ENCODE data around the gene PGAP3.

Gene PGAP3

GRCh38 chr17:39697961-39698360 is 10.1 kb upstream of the PGAP3 start:
- no peak overlapping the region for H3K27ac ChIP-seq
- H3K4me2 ChIP-seq, result no peak overlapping the region
- no peaks in the 10 kb centered on the region for H4K20me1 ChIP-seq
- no peaks in the 10 kb centered on the region for H3K36me3 ChIP-seq
- H3K4me3 ChIP-seq, result no peak overlapping the region
- no peak overlapping the region for H3K9ac ChIP-seq
- no peaks in the 10 kb centered on the region for H3K4me1 ChIP-seq
- H3K9me3 ChIP-seq, result no peaks in the 10 kb centered on the region
- H3K27me3 ChIP-seq, result peaks cover 39% of the 10 kb centered on the region
- TF ChIP-seq Cebpa-rat (IDR thresholded peaks at IDR 0.05), result no peak

- no peaks in the 10 kb centered on the region for H3K4me1 ChIP-seq
- H3K4me3 ChIP-seq, result no peak overlapping the region
- peaks cover 35% of the 10 kb centered on the region for H3K27me3 ChIP-seq
- no peaks in the 10 kb centered on the region for H4K20me1 ChIP-seq
- H3K27ac ChIP-seq, result no peak overlapping the region
- no peak overlapping the region for H3K4me2 ChIP-seq
- no peaks in the 10 kb centered on the region for H3K36me3 ChIP-seq
- no peak overlapping the region for H3K9ac ChIP-seq
- H3K9me3 ChIP-seq, result no peaks in the 10 kb centered on the region
- no peak for TF ChIP-seq Cebpa-rat (IDR thresholded peaks at IDR 0.05)
These were observed 8.9 kb upstream of the PGAP3 start for GRCh38 chr17:39696731-39697130.

- H4K20me1 ChIP-seq, result no peaks in the 10 kb centered on the region
- no peak for TF ChIP-seq Cebpa-rat (IDR thresholded peaks at IDR 0.05)
- no peak overlapping the region for H3K27ac ChIP-seq
- no peak overlapping the region for H3K4me2 ChIP-seq
- H3K36me3 ChIP-seq, result no peaks in the 10 kb centered on the region
- H3K27me3 ChIP-seq, result peaks cover 19% of the 10 kb centered on the region
- H3K9ac ChIP-seq, result no peak overlapping the region
- H3K4me1 ChIP-seq, result no peaks in the 10 kb centered on the region
- no peak overlapping the region for H3K4me3 ChIP-seq
- H3K9me3 ChIP-seq, result no peaks in the 10 kb centered on the region
These were observed 7.2 kb upstream of the PGAP3 start for GRCh38 chr17:39695089-39695474.

- Histone ChIP-seq H3K36me3 (no peaks in the 10 kb centered on the region), H3K9me3 (no peaks in the 10 kb centered on the region), H3K4me3 (no peak overlapping the region), H3K4me1 (no peaks in the 10 kb centered on the region), H3K4me2 (no peak overlapping the region), H3K27me3 (peaks cover 14% of the 10 kb centered on the region), H3K27ac (no peak overlapping the region), H3K9ac (no peak overlapping the region), H4K20me1 (no peaks in the 10 kb centered on the region)
- TF ChIP-seq Cebpa-rat (IDR thresholded peaks at IDR 0.05), result no peak
These were observed 6.7 kb upstream of the PGAP3 start for GRCh38 chr17:39694593-39694992.

- Histone ChIP-seq H3K4me1 (peaks cover 18% of the 10 kb centered on the region), H3K27me3 (no peaks in the 10 kb centered on the region), H3K4me2 (peak overlapping the region; percentile 95), H3K9me3 (no peaks in the 10 kb centered on the region; the same call in 1 of the 2 replicates), H3K36me3 (peaks cover 10% of the 10 kb centered on the region; the same call in 1 of the 2 replicates), H4K20me1 (no peaks in the 10 kb centered on the region), H3K4me3 (peak overlapping the region; percentile 76), H3K27ac (no peak overlapping the region), H3K9ac (no peak overlapping the region)
- no peak for TF ChIP-seq Cebpa-rat (IDR thresholded peaks at IDR 0.05)
These were observed 1.1 kb upstream of the PGAP3 start for GRCh38 chr17:39688945-39689344.

DNA sequence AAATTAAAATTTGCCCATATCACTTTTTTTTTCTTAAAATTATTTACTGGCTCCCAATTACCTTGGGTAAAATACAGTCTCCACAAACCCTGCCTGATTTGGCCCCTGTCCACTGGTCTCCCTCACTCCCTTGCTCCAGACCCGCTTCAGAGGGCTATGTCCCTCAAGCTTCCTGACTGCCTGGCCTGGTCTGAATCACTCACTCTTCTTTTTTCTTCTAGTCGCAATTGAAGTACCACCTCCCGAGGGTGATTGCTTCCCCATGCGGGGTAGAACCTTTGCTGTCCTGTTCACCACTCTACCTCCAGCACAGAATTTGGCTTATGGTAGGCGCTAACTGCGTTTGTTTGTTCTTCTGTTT is 598 bp upstream of the PGAP3 start:
- no peaks in the 10 kb centered on the region for H4K20me1 ChIP-seq
- no peaks in the 10 kb centered on the region for H3K27me3 ChIP-seq
- no peaks in the 10 kb centered on the region; the same call in 1 of the 2 replicates for H3K9me3 ChIP-seq
- peak overlapping the region; percentile 74 for H3K9ac ChIP-seq
- H3K4me1 ChIP-seq, result peaks cover 18% of the 10 kb centered on the region
- peak overlapping the region; percentile 76 for H3K4me3 ChIP-seq
- peak overlapping the region; percentile 95 for H3K4me2 ChIP-seq
- TF ChIP-seq Cebpa-rat (IDR thresholded peaks at IDR 0.05), result no peak
- H3K36me3 ChIP-seq, result peaks cover 12% of the 10 kb centered on the region; the same call in 1 of the 2 replicates
- peak overlapping the region; percentile 87 for H3K27ac ChIP-seq

GRCh38 chr17:39687101-39687545 is 734 bp downstream of the PGAP3 start:
- Histone ChIP-seq H3K4me2 (peak overlapping the region; percentile 95), H3K27me3 (no peaks in the 10 kb centered on the region), H3K4me3 (peak overlapping the region; percentile 76), H4K20me1 (no peaks in the 10 kb centered on the region), H3K9ac (no peak overlapping the region), H3K4me1 (peaks cover 18% of the 10 kb centered on the region), H3K27ac (no peak overlapping the region; the same call in 1 of the 2 replicates), H3K9me3 (no peaks in the 10 kb centered on the region; the same call in 1 of the 2 replicates), H3K36me3 (peaks cover 19% of the 10 kb centered on the region; the same call in 1 of the 2 replicates)
- TF ChIP-seq Cebpa-rat (IDR thresholded peaks at IDR 0.05), result no peak

DNA sequence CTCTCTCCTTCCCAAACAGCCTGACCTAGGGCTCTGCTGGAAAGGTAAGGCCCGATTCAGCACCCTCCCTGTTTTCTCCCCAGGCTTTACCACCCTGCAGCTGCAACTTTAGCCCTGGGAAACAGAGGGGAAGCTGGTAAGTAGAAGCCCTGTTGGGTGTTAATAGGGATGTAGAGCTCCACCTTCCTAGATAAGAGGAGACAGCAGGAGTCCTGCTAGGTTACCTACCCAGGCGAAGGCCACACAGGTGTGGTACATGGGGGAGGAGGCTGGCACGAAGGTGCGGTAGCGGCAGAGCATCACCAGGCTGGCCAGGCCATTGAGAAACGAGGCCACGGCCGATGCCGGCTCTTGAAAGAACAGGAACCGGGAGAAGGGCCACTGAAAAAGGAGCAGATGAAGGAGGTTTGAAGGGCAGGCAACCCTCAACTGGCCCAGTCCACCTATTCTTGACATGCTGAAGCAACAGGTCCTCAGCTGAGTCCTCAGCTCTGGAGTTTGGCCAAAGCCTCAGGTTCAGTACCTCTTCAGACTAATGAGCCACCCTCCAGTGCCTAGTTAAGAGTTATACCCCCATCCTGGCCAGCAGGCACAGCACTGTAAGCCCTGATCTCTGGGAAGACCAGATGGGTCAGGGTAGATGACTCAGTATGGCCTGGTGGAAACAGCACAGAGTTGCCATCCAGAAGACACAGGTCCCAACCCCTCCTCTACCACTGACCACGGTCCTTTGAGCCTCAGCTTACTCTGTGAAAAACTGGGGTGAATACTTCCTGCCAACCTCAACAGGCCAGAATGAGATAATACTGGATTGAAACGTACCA is 3.3 kb downstream of the PGAP3 start:
- no peaks in the 10 kb centered on the region for H3K27me3 ChIP-seq
- no peak overlapping the region for H3K27ac ChIP-seq

DNA sequence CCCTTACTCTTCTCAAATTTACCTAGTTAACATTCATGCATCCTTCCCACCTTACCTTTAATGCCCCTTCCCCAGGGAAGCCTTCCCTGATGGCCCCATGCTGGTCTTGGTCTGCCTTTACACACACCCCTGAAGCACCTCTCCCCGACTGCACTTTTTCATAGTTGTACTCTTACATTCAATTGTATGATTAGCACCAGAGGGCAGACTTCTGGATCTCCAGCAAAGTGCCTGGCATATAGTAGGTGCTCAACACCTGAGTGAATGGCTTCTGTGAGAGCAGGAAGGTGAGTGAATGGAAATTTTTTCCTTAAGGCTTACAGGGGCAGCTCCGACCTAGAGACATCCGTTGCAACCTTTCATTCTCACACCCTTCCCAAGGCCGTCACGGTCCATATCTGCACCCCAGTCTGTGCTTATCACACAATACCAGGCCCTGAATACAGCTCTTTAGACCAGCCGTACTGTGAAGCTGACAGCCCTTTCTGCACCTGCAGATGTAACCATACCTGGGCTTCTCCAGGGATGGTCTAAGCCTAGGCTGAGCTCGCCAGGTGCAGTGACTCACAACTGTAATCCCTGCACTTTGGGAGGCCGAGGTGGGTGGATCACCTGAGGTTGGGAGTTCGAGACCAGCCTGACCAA is 4.4 kb downstream of the PGAP3 start:
- no peak overlapping the region for H3K4me3 ChIP-seq

More for the DNA sequence above, 3.3 kb downstream of the PGAP3 start:
- no peak for TF ChIP-seq Cebpa-rat (IDR thresholded peaks at IDR 0.05)
- H3K4me1 ChIP-seq, result peaks cover 37% of the 10 kb centered on the region
- no peak overlapping the region for H3K4me3 ChIP-seq
- no peaks in the 10 kb centered on the region for H4K20me1 ChIP-seq
- H3K4me2 ChIP-seq, result no peak overlapping the region
- no peaks in the 10 kb centered on the region; the same call in 1 of the 2 replicates for H3K9me3 ChIP-seq
- H3K9ac ChIP-seq, result no peak overlapping the region
- peaks cover 19% of the 10 kb centered on the region; the same call in 1 of the 2 replicates for H3K36me3 ChIP-seq

More for the DNA sequence above, 4.4 kb downstream of the PGAP3 start:
- Histone ChIP-seq H3K9me3 (no peaks in the 10 kb centered on the region; the same call in 1 of the 2 replicates), H3K27me3 (no peaks in the 10 kb centered on the region), H3K9ac (no peak overlapping the region), H3K4me2 (no peak overlapping the region), H3K27ac (no peak overlapping the region), H3K4me1 (peaks cover 39% of the 10 kb centered on the region), H3K36me3 (peaks cover 19% of the 10 kb centered on the region; the same call in 1 of the 2 replicates), H4K20me1 (no peaks in the 10 kb centered on the region)
- no peak for TF ChIP-seq Cebpa-rat (IDR thresholded peaks at IDR 0.05)

Data from BLaER1 (cell line).